Activated CD4-positive, alpha-beta T cell treated with anti-CD3 and anti-CD28 coated beads, Interleukin-2, amount 10 ng/mL, durations not matched to agents 24 days and 14 days (primary cell): ENCODE results near the gene IFI27. TPM values are rescaled to one million over a fixed set of nuclear protein-coding genes. Genes with fewer than 3 reads are reported as not detected.

Experiments used
- DNase-seq: peaks from one replicate; pipeline ENCODE4 v3.0.0; 2022
- H3K27ac Mint-ChIP-seq: one replicate; pipeline ENCODE4 v1.8.0; 2022; ENCODE audit warnings: mild to moderate bottlenecking, mixed read lengths
- H3K27me3 Mint-ChIP-seq: one replicate; pipeline ENCODE4 v1.8.0; 2022; ENCODE audit warnings: mixed read lengths
- H3K36me3 Mint-ChIP-seq: one replicate; pipeline ENCODE4 v1.8.0; 2022; ENCODE audit warnings: low read depth, mild to moderate bottlenecking, mixed read lengths
- H3K4me1 Mint-ChIP-seq: one replicate; pipeline ENCODE4 v1.8.0; 2021; ENCODE audit warnings: mixed read lengths
- H3K4me3 Mint-ChIP-seq: one replicate; pipeline ENCODE4 v1.8.0; 2022; ENCODE audit warnings: mild to moderate bottlenecking, moderate library complexity, mixed read lengths
- H3K9me3 Mint-ChIP-seq: one replicate; pipeline ENCODE4 v1.8.0; 2021; ENCODE audit warnings: mixed read lengths
- intact Hi-C: fragments of 100-400 bp; cut with micrococcal nuclease; formaldehyde crosslinking; loops from one replicate; pipeline ENCODE4 v1.15.1; 2023
- total RNA-seq: library from RNA; stranded (reverse); gene quantifications from 2 replicates; pipeline ENCODE4 v1.2.3, GENCODE V29; 2022

IFI27 gene
- total RNA-seq, 1 donor from 2014 or later = 67.3 TPM

DNA sequence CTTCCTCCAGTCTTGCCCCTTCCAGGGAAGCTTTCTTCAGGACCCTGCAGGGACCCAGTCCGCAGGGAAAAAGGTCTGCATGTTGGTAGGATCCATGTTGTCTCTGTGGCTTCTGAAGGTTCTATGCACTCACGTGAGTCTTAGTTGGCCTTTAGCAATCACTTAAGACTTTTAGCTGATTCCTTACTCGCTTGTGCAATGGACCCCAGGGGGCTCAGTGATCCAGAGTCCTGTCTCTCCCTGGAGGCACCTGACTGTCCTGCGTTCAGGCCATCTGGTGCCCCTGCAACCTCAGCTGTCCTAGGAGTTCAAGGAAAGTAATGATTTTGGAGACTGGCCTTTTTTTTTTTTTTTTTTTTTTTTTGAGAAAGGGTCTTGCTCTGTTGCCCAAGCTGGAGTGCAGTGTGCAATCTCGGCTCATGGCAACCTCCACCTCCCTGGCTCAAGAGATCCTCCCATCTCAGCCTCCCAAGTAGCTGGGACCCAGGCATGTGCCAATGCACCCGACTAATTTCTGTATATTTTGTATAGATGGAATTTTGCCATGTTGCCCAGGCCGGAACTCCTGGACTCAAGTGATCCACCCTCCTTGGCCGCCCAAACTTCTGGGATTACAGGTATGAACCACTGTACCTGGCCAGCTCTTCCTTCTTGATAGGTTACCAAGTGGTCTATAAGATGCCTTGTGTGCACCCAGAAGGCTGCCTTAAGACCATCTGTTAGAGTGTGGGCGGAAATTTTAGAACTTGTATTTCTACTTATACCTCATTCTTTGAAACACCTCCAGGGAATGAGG lies 14.2 kb downstream of the IFI27 start:
- Mint-ChIP-seq H3K36me3 (peaks cover 3% of the 10 kb centered on the region), H3K4me1 (peaks cover 14% of the 10 kb centered on the region), H3K27ac (no peak overlapping the region), H3K9me3 (peaks cover 7% of the 10 kb centered on the region), H3K4me3 (no peak overlapping the region), H3K27me3 (peaks cover 3% of the 10 kb centered on the region)
- no peak for DNase-seq
- intact Hi-C loops = no loop called here

GRCh38 chr14:94125659-94126418 lies 15.3 kb downstream of the IFI27 start:
- Mint-ChIP-seq H3K9me3 (peaks cover 2% of the 10 kb centered on the region), H3K27me3 (peaks cover 7% of the 10 kb centered on the region), H3K4me1 (peaks cover 20% of the 10 kb centered on the region), H3K36me3 (peaks cover 3% of the 10 kb centered on the region), H3K4me3 (no peak overlapping the region), H3K27ac (no peak overlapping the region)
- DNase-seq = no peak
- intact Hi-C loops = no loop called here

- no peak overlapping the region for H3K4me3 Mint-ChIP-seq
- no peaks in the 10 kb centered on the region for H3K9me3 Mint-ChIP-seq
- no peak for DNase-seq
- H3K4me1 Mint-ChIP-seq = peaks cover 20% of the 10 kb centered on the region
- intact Hi-C loops = no loop called here
- peaks cover 3% of the 10 kb centered on the region for H3K36me3 Mint-ChIP-seq
- peaks cover 8% of the 10 kb centered on the region for H3K27me3 Mint-ChIP-seq
- H3K27ac Mint-ChIP-seq = no peak overlapping the region
These were observed 15.8 kb downstream of the IFI27 start for GRCh38 chr14:94126419-94126677.

GRCh38 chr14:94126800-94127199 lies 16.3 kb downstream of the IFI27 start:
- DNase-seq = no peak
- H3K4me3 Mint-ChIP-seq = no peak overlapping the region
- no peaks in the 10 kb centered on the region for H3K9me3 Mint-ChIP-seq
- intact Hi-C loops = no loop called here
- H3K36me3 Mint-ChIP-seq = peaks cover 3% of the 10 kb centered on the region
- no peak overlapping the region for H3K27ac Mint-ChIP-seq
- H3K4me1 Mint-ChIP-seq = peaks cover 20% of the 10 kb centered on the region
- H3K27me3 Mint-ChIP-seq = peaks cover 7% of the 10 kb centered on the region

DNA sequence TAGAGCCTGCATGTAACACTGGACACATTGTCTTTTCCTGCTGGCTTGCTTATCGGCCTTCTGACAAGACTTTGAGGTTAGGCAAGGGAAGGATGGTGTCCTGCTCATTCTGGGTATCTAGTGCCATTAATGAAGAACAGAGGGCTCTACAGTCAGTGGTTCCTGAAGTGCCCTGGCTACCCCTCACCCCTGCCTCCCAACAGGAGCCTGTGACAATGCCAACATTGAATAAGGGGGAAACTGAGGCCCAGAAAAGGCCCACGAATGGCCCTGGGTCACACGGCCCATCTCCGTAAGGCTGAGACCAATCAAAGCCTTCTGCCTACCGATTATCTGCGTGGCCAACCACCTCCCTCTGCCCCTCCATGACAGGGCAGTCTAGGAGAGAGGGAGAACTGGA lies 16.8 kb downstream of the IFI27 start:
- Mint-ChIP-seq H3K27ac (no peak overlapping the region), H3K4me1 (peaks cover 24% of the 10 kb centered on the region), H3K9me3 (no peaks in the 10 kb centered on the region), H3K4me3 (no peak overlapping the region), H3K27me3 (peaks cover 11% of the 10 kb centered on the region), H3K36me3 (peaks cover 3% of the 10 kb centered on the region)
- intact Hi-C loops = no loop called here
- DNase-seq = no peak

DNA sequence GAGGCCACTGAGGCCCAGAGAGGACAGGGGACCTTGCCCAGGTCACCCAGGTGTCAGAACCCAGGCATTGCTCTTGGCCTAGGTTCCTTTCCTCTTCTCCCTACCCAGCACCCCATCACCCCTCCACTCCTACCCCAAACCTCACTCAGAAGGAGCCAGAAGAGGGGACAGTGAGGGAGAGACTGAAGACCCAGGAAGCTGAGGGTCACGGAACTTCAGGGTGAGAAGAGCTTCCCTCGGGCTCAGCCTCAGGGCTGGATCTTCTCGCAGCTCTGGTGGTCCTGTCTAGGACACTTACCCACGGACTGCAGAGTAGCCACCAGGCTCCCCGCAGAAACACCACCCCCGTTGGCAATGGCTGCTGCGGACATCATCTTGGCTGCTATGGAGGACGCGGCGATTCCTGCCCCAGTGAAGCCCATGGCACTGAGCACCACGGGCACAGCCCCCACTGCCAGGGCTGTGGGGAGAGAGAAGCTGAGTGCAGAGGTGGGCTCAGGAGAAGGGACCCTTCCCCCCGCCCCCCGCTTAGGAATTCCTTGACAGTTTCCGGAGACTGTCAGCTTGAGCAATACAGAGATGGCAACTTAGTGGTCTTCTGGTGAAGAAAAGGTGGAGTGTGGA lies 17.8 kb downstream of the IFI27 start:
- intact Hi-C loops = loop anchor here (2.0 kb wide), 1 partner anchor 48 kb away; the partner anchor contains the start of genes DDX24 and IFI27L1
- H3K4me3 Mint-ChIP-seq = peak overlapping the region; percentile 96

DNA sequence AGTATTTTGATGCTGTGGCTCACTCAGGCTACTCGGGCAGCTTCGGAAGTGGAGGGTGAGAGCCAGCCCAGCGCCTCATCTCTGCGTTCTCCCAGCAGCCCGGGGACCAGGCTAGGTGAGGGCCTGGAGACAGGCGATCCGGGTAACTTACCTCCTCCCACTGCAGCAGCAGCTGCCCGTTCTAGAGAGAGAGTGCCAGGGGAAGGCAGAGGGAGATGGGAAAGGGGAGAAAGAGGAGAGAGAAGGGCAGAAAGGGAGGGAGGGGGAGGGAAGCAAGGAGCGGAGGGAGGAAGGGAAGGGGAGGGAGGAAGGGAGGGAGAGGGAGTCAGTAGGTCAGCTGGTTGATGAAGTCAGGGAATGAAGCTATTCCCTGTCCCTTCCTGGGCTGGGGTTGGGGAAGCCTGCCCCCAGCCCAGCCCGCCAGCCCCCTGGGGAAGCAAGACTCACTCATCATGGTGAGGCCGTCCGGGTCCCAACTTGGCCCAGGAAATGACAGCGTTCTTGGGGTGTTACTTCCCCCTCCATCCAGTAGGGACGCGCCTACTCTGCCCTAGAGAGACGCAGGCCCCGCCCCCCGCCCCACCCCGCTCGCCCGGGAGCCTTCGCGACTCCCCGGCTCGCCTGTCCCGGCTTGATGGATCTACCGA lies 18.7 kb downstream of the IFI27 start, which contains the start of gene IFI27L2:
TSS of gene IFI27L2 (minus strand) at position 494 of the 647 bp plus-strand sequence. CDS start at position 454, 40 bp downstream.
- Mint-ChIP-seq H3K4me1 (peaks cover 24% of the 10 kb centered on the region), H3K27me3 (peaks cover 20% of the 10 kb centered on the region)

More for the DNA sequence above, 17.8 kb downstream of the IFI27 start:
- Mint-ChIP-seq H3K27me3 (peaks cover 13% of the 10 kb centered on the region), H3K36me3 (peaks cover 3% of the 10 kb centered on the region), H3K4me1 (peaks cover 24% of the 10 kb centered on the region), H3K9me3 (no peaks in the 10 kb centered on the region), H3K27ac (peak overlapping the region; percentile 91)
- no peak for DNase-seq

DNA sequence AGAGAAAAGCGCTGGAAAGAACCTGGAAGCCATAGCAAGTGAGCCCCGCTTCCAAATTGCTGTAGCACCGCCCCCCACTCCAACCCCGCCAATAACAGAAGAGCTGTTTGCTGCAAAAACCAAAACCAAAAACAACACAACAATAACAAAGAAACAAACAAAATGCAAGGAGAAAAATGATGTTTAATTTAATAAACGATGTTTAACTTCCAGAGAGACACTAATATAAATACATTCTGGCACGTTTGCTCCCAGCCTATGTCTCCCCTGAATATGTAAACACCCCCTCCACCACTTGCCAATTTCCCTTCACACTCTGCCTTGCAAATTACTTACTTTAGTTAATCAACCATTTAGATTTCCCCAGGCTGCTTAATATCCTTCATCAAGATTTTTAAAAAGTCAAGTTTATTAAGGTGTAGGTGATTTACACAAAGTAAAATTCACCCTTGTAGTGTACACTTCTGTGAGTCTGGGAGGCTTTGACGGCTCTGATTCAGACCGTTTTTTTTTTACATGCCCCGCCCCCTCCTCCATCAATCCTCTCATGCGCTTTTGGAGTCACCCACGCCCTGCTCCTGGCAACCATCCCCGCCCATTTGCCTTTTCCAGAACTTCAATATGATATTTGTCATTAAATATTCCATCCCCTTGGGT lies 19.4 kb downstream of the IFI27 start:
- peak overlapping the region; percentile 71 for H3K27ac Mint-ChIP-seq
- intact Hi-C loops = loop anchor here (1.0 to 5.0 kb wide), 5 partner anchors 44 to 357 kb away; partner anchors contain the start of genes DDX24, IFI27L1 and PPP4R4

More for the DNA sequence above, 18.7 kb downstream of the IFI27 start, which contains the start of gene IFI27L2:
- Mint-ChIP-seq H3K4me3 (peak within 1 kb of the TSS; percentile 96), H3K9me3 (no peaks in the 10 kb centered on the region), H3K36me3 (peaks cover 3% of the 10 kb centered on the region), H3K27ac (peak within 1 kb of the TSS; percentile 91)
- peak; percentile 91 for DNase-seq
- intact Hi-C loops = loop anchor here (1.0 to 2.0 kb wide), 4 partner anchors 45 to 93 kb away; partner anchors contain the start of genes DDX24, IFI27L1 and PPP4R4

GRCh38 chr14:94132285-94132887 lies 21.9 kb downstream of the IFI27 start:
- Mint-ChIP-seq H3K27ac (no peak overlapping the region), H3K4me1 (peaks cover 27% of the 10 kb centered on the region), H3K9me3 (peaks cover 6% of the 10 kb centered on the region), H3K4me3 (no peak overlapping the region), H3K36me3 (no peaks in the 10 kb centered on the region), H3K27me3 (peaks cover 43% of the 10 kb centered on the region)
- DNase-seq = peak; percentile 91
- intact Hi-C loops = loop anchor here (1.0 to 5.0 kb wide), 3 partner anchors 49 to 416 kb away; no protein-coding TSS in a partner anchor

More for the DNA sequence above, 19.4 kb downstream of the IFI27 start:
- no peaks in the 10 kb centered on the region for H3K9me3 Mint-ChIP-seq
- peaks cover 26% of the 10 kb centered on the region for H3K27me3 Mint-ChIP-seq
- peaks cover 3% of the 10 kb centered on the region for H3K36me3 Mint-ChIP-seq
- H3K4me3 Mint-ChIP-seq = peak overlapping the region; percentile 96
- DNase-seq = peak; percentile 86
- peaks cover 24% of the 10 kb centered on the region for H3K4me1 Mint-ChIP-seq

DNA sequence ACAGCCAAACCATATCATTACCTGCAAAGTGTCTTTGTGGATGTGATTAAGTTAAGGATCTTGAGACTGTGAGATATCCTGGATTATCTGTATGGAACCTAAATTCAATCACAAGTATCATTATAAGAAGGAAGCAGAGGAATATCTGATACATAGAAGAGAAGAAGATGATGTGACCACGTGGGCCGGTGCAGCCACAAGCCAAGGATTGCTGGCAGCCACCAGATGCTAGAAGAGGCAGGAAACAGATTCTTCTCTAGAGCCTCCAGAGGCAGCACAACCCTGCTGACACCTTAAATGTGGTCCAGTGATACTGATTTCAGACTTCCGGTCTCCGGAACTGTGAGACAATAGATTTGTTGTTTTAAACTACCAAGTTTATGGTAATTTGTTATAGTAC lies 24.9 kb downstream of the IFI27 start:
- Mint-ChIP-seq H3K4me3 (no peak overlapping the region), H3K27ac (no peak overlapping the region), H3K4me1 (peaks cover 7% of the 10 kb centered on the region), H3K27me3 (peaks cover 41% of the 10 kb centered on the region), H3K9me3 (peaks cover 6% of the 10 kb centered on the region), H3K36me3 (no peaks in the 10 kb centered on the region)
- intact Hi-C loops = no loop called here
- DNase-seq = no peak

DNA sequence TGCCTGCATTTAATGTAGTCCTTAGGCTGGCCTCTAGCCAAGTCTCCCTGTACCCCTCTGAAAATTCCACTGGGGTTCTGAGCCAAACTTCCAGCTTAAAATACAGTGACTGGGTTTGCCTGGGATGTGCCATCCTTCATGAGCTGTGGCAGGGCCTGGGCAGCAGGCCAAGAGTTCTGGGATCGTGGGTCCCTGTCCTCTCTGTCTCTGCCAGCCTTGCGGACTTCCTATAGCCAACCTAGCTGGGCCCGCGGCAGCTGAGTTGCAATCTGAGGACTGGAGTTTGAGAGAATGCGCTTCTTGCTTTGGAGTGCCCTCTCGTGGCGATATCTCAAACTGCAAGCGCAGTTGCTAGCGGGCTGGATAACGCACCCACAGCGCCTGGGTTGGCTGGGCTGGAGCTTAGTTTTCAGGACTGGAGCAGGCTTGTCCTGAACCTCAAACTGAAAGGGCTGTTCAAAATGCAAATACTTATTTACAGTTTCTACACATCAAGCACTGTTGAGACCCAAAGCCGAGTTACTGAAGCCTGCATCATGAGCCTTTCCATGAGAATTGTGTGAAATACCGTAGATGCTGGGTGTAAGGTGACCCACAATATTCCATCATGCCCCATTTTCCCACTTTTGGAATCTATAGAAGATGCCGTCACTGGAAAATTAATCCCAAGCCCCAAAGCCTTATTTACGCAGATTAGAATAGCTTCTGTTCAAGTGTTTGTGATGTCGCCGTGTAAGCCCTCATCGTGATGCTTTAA lies 26.2 kb downstream of the IFI27 start:
- DNase-seq = peak; percentile 96
- peaks cover 6% of the 10 kb centered on the region for H3K9me3 Mint-ChIP-seq
- H3K4me1 Mint-ChIP-seq = peaks cover 7% of the 10 kb centered on the region
- H3K4me3 Mint-ChIP-seq = no peak overlapping the region
- intact Hi-C loops = loop anchor here (1.0 kb wide), 3 partner anchors 44 to 197 kb away; no protein-coding TSS in a partner anchor
- H3K27ac Mint-ChIP-seq = no peak overlapping the region
- peaks cover 38% of the 10 kb centered on the region for H3K27me3 Mint-ChIP-seq
- no peaks in the 10 kb centered on the region for H3K36me3 Mint-ChIP-seq

- no peak overlapping the region for H3K27ac Mint-ChIP-seq
- no peaks in the 10 kb centered on the region for H3K36me3 Mint-ChIP-seq
- peaks cover 6% of the 10 kb centered on the region for H3K9me3 Mint-ChIP-seq
- intact Hi-C loops = no loop called here
- H3K4me3 Mint-ChIP-seq = no peak overlapping the region
- H3K4me1 Mint-ChIP-seq = peaks cover 3% of the 10 kb centered on the region
- H3K27me3 Mint-ChIP-seq = peaks cover 32% of the 10 kb centered on the region
- DNase-seq = no peak
These were observed 27.7 kb downstream of the IFI27 start for GRCh38 chr14:94138251-94138650.
